Smooth muscle cell of the coronary artery (primary cell): ENCODE data around the gene LAPTM4A. TPM values are rescaled to one million over a fixed set of nuclear protein-coding genes. Genes with fewer than 3 reads are reported as not detected.

Experiments
- total RNA-seq: library from RNA; depleted of rRNA; stranded (reverse); fragments of >200 nt; gene quantifications from 2 replicates; pipeline ENCODE4 v1.2.3, GENCODE V29; 2014; ENCODE audit warnings: low replicate concordance

Gene LAPTM4A
- total RNA-seq = 121 and 361 TPM in 2 replicates

GRCh38 chr2:20051532-20052228 lies at the start of gene LAPTM4A:
Gene LAPTM4A, minus strand, starts transcription at chr2:20051628. Its CDS starts 108 bp downstream, at chr2:20051520.

GRCh38 chr2:20012282-20013125 lies 38.9 kb downstream of the LAPTM4A start, which contains the start of gene MATN3:
Gene MATN3, minus strand, starts transcription at chr2:20012668. Its CDS starts 37 bp downstream, at chr2:20012631.

GRCh38 chr2:19989667-19990415 lies 61.6 kb downstream of the LAPTM4A start, which contains the start of gene WDR35:
Gene WDR35, minus strand, starts transcription at chr2:19990105. Its CDS starts 90 bp downstream, at chr2:19990015.

Other genes with a start within 250 kb of the LAPTM4A start
- 3.0 and 3.3 TPM in 2 replicates for gene TTC32, start 149.6 kb downstream of the LAPTM4A start, total RNA-seq
- gene WDR35, start 61.5 kb downstream of the LAPTM4A start, total RNA-seq = 9.8 and 12.2 TPM in 2 replicates
- 0.23 and 1.1 TPM in 2 replicates for gene MATN3, start 39.0 kb downstream of the LAPTM4A start, total RNA-seq
- 9.6 and 15.2 TPM in 2 replicates for gene SDC1, start 173.5 kb upstream of the LAPTM4A start, total RNA-seq